ENCODE data around the gene KLHL29. TPM values are rescaled to one million over a fixed set of nuclear protein-coding genes. Genes with fewer than 3 reads are reported as not detected.

The KLHL29 gene
- total and polyA plus RNA-seq, 2 of the 13 experiments (the other 11 are each of a cell fraction or from before 2014, with no cell fraction given): 0.01 TPM; not detected in 1

- Histone ChIP-seq H3K4me2 (ENCODE audit: low read depth, low read length) (no peak overlapping the region), H3K9me3 (ENCODE audit: low read length) (no peaks in the 10 kb centered on the region), H3K4me3 (replicated peaks in 1 of 3; ENCODE audit: insufficient read depth in 1 of 3, low read depth in 2 of 3, low read length in 3 of 3) (no peak overlapping the region), H3K9ac (ENCODE audit: insufficient read depth, low read depth, low read length) (no peak overlapping the region), H4K20me1 (ENCODE audit: insufficient read depth, low read length) (no peaks in the 10 kb centered on the region), H3K27me3 (ENCODE audit: control insufficient read depth in 1 of 2, insufficient read depth in 2 of 2, low read length in 2 of 2) (peaks cover 0 to 6% of the 10 kb centered on the region in 2 experiments; a peak in 2 of 5 replicates), H3K27ac (ENCODE audit: extremely low read length, insufficient read depth, low read length) (no peak overlapping the region), H3K4me1 (ENCODE audit: insufficient read depth, low read length) (no peaks in the 10 kb centered on the region), H3K79me2 (ENCODE audit: insufficient read depth, low read length) (no peaks in the 10 kb centered on the region), H2AFZ (ENCODE audit: low read length) (no peak overlapping the region), H3K36me3 (replicated peaks in 1 of 2; ENCODE audit: control insufficient read depth in 1 of 2, insufficient read depth in 2 of 2, low read length in 2 of 2) (no peaks in the 10 kb centered on the region)
- in situ Hi-C loops (cut with HindIII; ENCODE audit: extremely low pct_ligation_motif_present, low pct_unique_long_range_greater_than_20kb) (no loop called here), intact Hi-C loops (cut with micrococcal nuclease; ENCODE audit: unreplicated experiment) (no loop called here)
- BruUV-seq (replicated peaks): no TSS peak
- FAIRE-seq: no peak
- DNase-seq (ENCODE audit: low spot score): no peak
- POLR2A ChIA-PET: no interaction called here
- peak; percentile 22; the same call in 2 of the 3 replicates for ATAC-seq
- CTCF ChIA-PET (ENCODE audit: low intra/inter-chr PET ratio, low total read pairs): no interaction called here
- TF ChIP-seq IRF2 (CRISPR knock-in tag; IDR thresholded peaks at IDR 0.05) (no peak), CCDC6 (CRISPR knock-in tag; IDR thresholded peaks at IDR 0.05) (no peak), MAFG (CRISPR knock-in tag; IDR thresholded peaks at IDR 0.05) (no peak), GZF1 (CRISPR knock-in tag; IDR thresholded peaks at IDR 0.05) (no peak), STAT5B (CRISPR knock-in tag; IDR thresholded peaks at IDR 0.05) (no peak), KDM3A (CRISPR knock-in tag; IDR thresholded peaks at IDR 0.05; ENCODE audit: low read depth) (no peak)
- WGBS (ENCODE audit: low lambda C conversion rate): 60% methylated on average over 24 of the region's 31 CpGs
Measured at GRCh38 chr2:23423062-23423872, 38.3 kb downstream of the KLHL29 start.

- no TSS peak for BruUV-seq (replicated peaks)
- no peak for FAIRE-seq
- intact Hi-C loops (cut with micrococcal nuclease; ENCODE audit: unreplicated experiment): no loop called here
Measured at GRCh38 chr2:23423873-23424680, 39.1 kb downstream of the KLHL29 start.

More at GRCh38 chr2:23423873-23424680, 39.1 kb downstream of the KLHL29 start:
- 56% methylated on average over 16 of the region's 16 CpGs for WGBS (ENCODE audit: low lambda C conversion rate)
- DNase-seq (ENCODE audit: low spot score) (no peak), ATAC-seq (no peak)
- Histone ChIP-seq H3K27me3 (ENCODE audit: control insufficient read depth in 1 of 2, insufficient read depth in 2 of 2, low read length in 2 of 2) (peaks cover 0 to 6% of the 10 kb centered on the region in 2 experiments; a peak in 2 of 5 replicates), H3K9ac (ENCODE audit: insufficient read depth, low read depth, low read length) (no peak overlapping the region), H4K20me1 (ENCODE audit: insufficient read depth, low read length) (no peaks in the 10 kb centered on the region), H3K79me2 (ENCODE audit: insufficient read depth, low read length) (no peaks in the 10 kb centered on the region), H3K36me3 (replicated peaks in 1 of 2; ENCODE audit: control insufficient read depth in 1 of 2, insufficient read depth in 2 of 2, low read length in 2 of 2) (no peaks in the 10 kb centered on the region), H3K9me3 (ENCODE audit: low read length) (no peaks in the 10 kb centered on the region), H3K4me1 (ENCODE audit: insufficient read depth, low read length) (no peaks in the 10 kb centered on the region), H2AFZ (ENCODE audit: low read length) (no peak overlapping the region), H3K27ac (ENCODE audit: extremely low read length, insufficient read depth, low read length) (no peak overlapping the region), H3K4me3 (replicated peaks in 1 of 3; ENCODE audit: insufficient read depth in 1 of 3, low read depth in 2 of 3, low read length in 3 of 3) (no peak overlapping the region), H3K4me2 (ENCODE audit: low read depth, low read length) (no peak overlapping the region)
- in situ Hi-C loops (cut with HindIII; ENCODE audit: extremely low pct_ligation_motif_present, low pct_unique_long_range_greater_than_20kb): no loop called here
- TF ChIP-seq ZNF451 (CRISPR knock-in tag; IDR thresholded peaks at IDR 0.05) (no peak), MNT (IDR thresholded peaks at IDR 0.05) (0 out of 2 replicates have a peak, but pooled peaks have one; percentile 4)
- CTCF ChIA-PET (ENCODE audit: low intra/inter-chr PET ratio, low total read pairs): no interaction called here
- POLR2A ChIA-PET: no interaction called here

Measured in HepG2 (cell line).